ENCODE measurements around the gene POPDC3. TPM values are rescaled to one million over a fixed set of nuclear protein-coding genes. Genes with fewer than 3 reads are reported as not detected.
"Not testable (repeated sequence)": the region's sequence is repeated elsewhere in the genome, so short reads cannot be mapped to it uniquely, and the experiment has no call there.

Gene POPDC3
- total and polyA plus RNA-seq, 12 donors, result 31.1 to 59.7 (median 39.0) TPM

DNA sequence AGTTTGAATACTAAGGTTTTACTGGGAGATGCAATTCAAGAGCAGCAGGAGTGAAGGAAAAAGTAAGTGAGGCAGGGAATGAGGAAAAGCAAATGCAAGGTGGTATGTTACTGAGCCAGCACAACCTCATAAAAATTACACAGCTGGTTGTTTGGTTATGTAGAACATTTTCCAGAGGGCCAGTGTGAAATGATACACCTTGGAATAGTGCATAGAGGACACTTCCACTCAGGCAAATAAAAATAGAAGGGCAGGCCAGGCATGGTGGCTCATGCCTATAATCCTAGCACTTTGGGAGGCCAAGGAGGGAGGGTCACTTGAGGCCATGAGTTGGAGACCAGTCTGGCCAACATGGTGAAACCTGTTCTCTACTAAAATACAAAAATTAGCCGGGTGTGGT is 43.4 kb upstream of the POPDC3 start:
- H3K4me3 ChIP-seq, result no peak overlapping the region
- intact Hi-C loops (cut with DNase I), result no loop called here
- H3K36me3 ChIP-seq, result no peaks in the 10 kb centered on the region
- no peaks in the 10 kb centered on the region for H3K27me3 ChIP-seq
- H3K27ac ChIP-seq, result no peak overlapping the region
- peaks cover 0 to 12% (median 3%) of the 10 kb centered on the region in 9 donors for H3K4me1 ChIP-seq
- DNase-seq, result no peak
- 75 to 96% methylated on average over 1 of the region's 1 CpG for WGBS, 2 donors
- TF ChIP-seq, protein P1, sequence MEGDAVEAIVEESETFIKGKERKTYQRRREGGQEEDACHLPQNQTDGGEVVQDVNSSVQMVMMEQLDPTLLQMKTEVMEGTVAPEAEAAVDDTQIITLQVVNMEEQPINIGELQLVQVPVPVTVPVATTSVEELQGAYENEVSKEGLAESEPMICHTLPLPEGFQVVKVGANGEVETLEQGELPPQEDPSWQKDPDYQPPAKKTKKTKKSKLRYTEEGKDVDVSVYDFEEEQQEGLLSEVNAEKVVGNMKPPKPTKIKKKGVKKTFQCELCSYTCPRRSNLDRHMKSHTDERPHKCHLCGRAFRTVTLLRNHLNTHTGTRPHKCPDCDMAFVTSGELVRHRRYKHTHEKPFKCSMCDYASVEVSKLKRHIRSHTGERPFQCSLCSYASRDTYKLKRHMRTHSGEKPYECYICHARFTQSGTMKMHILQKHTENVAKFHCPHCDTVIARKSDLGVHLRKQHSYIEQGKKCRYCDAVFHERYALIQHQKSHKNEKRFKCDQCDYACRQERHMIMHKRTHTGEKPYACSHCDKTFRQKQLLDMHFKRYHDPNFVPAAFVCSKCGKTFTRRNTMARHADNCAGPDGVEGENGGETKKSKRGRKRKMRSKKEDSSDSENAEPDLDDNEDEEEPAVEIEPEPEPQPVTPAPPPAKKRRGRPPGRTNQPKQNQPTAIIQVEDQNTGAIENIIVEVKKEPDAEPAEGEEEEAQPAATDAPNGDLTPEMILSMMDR (IDR thresholded peaks at IDR 0.05), result no peak
- no peaks in the 10 kb centered on the region for H3K9me3 ChIP-seq
- no peak for ATAC-seq

GRCh38 chr6:105221219-105221618 is 41.4 kb upstream of the POPDC3 start:
- H3K4me1 ChIP-seq; H3K4me3 ChIP-seq; H3K27me3 ChIP-seq; intact Hi-C loops (cut with DNase I); DNase-seq; H3K9me3 ChIP-seq; ATAC-seq; H3K36me3 ChIP-seq; H3K27ac ChIP-seq: not testable (repeated sequence)
- WGBS, 2 donors, result 91 to 94% methylated on average over 2 of the region's 2 CpGs

GRCh38 chr6:105220186-105220585 is 40.4 kb upstream of the POPDC3 start:
- no peaks in the 10 kb centered on the region for H3K9me3 ChIP-seq
- no peak for ATAC-seq
- intact Hi-C loops (cut with DNase I), result no loop called here
- no peaks in the 10 kb centered on the region for H3K4me1 ChIP-seq
- no peaks in the 10 kb centered on the region for H3K36me3 ChIP-seq
- no peak overlapping the region for H3K27ac ChIP-seq
- WGBS, 2 donors, result 74 to 83% methylated on average over 5 of the region's 5 CpGs
- TF ChIP-seq, protein P1 (IDR thresholded peaks at IDR 0.05), result no peak
- no peak for DNase-seq
- no peaks in the 10 kb centered on the region for H3K27me3 ChIP-seq
- H3K4me3 ChIP-seq, result no peak overlapping the region

GRCh38 chr6:105219218-105219617 is 39.4 kb upstream of the POPDC3 start:
- H3K27me3 ChIP-seq; H3K4me1 ChIP-seq; DNase-seq; H3K27ac ChIP-seq; ATAC-seq; intact Hi-C loops (cut with DNase I); H3K36me3 ChIP-seq; H3K4me3 ChIP-seq; H3K9me3 ChIP-seq: not testable (repeated sequence)
- 88 to 94% methylated on average over 9 of the region's 9 CpGs for WGBS, 2 donors

GRCh38 chr6:105215506-105215905 is 35.7 kb upstream of the POPDC3 start:
- TF ChIP-seq, protein P1 (IDR thresholded peaks at IDR 0.05), result no peak
- Histone ChIP-seq H3K9me3 (no peaks in the 10 kb centered on the region), H3K4me3 (no peak overlapping the region), H3K4me1 (peaks cover 0 to 6% (median 0%) of the 10 kb centered on the region in 9 donors), H3K27me3 (no peaks in the 10 kb centered on the region), H3K27ac (no peak overlapping the region), H3K36me3 (no peaks in the 10 kb centered on the region)
- intact Hi-C loops (cut with DNase I), result no loop called here
- WGBS, 2 donors, result 66 to 85% methylated on average over 3 of the region's 3 CpGs
- ATAC-seq (no peak), DNase-seq (no peak)

GRCh38 chr6:105214668-105215067 is 34.9 kb upstream of the POPDC3 start:
- peaks cover 0 to 6% (median 0%) of the 10 kb centered on the region in 9 donors for H3K4me1 ChIP-seq
- H3K36me3 ChIP-seq, result no peaks in the 10 kb centered on the region
- DNase-seq, result no peak
- H3K27me3 ChIP-seq, result no peaks in the 10 kb centered on the region
- ATAC-seq, result no peak
- no peak overlapping the region for H3K27ac ChIP-seq
- no peaks in the 10 kb centered on the region for H3K9me3 ChIP-seq
- intact Hi-C loops (cut with DNase I), result no loop called here
- TF ChIP-seq, protein P1 (IDR thresholded peaks at IDR 0.05), result no peak
- H3K4me3 ChIP-seq, result no peak overlapping the region

Data from heart right ventricle (tissue), 16 donors.